H1 (cell line): Measurements from ENCODE around the gene MITF. TPM values are rescaled to one million over a fixed set of nuclear protein-coding genes. Genes with fewer than 3 reads are reported as not detected.

Experiments
- CTCF ChIA-PET: fragments of 300-600 bp; sonication (Branson Sonifier 250); formaldehyde crosslinking; loops from one replicate; lab custom pipeline; 2021; ENCODE audit not compliant: partially characterized antibody; lab: Charles Lee
- POLR2A ChIA-PET: fragments of 300-600 bp; sonication (Branson Sonifier 250); formaldehyde crosslinking; loops from one replicate; lab custom pipeline; 2021; ENCODE audit warnings: inconsistent platforms; ENCODE audit not compliant: partially characterized antibody; lab: Charles Lee
- DNase-seq, 2 experiments: peaks; one replicate each; pipeline versions ENCODE4 v3.0.0 to v3.0.0-alpha.2; 2010 to 2022; ENCODE audit warnings: low spot score in 2 of 2, low read depth in 1 of 2, mixed read lengths in 1 of 2
- FAIRE-seq: peaks from 2 replicates; lab custom pipeline; 2011; peaks lifted over from hg19 to GRCh38; lab: Jason Lieb, UNC
- H2AFZ ChIP-seq: 2 replicates; pipeline ENCODE4 v1.8.1; 2012; ENCODE audit warnings: low read length, inconsistent platforms
- H2AK5ac ChIP-seq: 2 replicates; pipeline ENCODE4 v1.6.1; 2013; ENCODE audit warnings: low read depth, low read length
- H2BK120ac ChIP-seq: replicated peaks from 2 replicates; pipeline ENCODE3; 2013; ENCODE audit warnings: low read depth, low read length, inconsistent platforms
- H2BK12ac ChIP-seq: 2 replicates; pipeline ENCODE4 v1.6.1; 2013; ENCODE audit warnings: low read depth, low read length
- H2BK15ac ChIP-seq: 2 replicates; pipeline ENCODE4 v1.6.1; 2013; ENCODE audit warnings: low read length
- H2BK20ac ChIP-seq: 2 replicates; pipeline ENCODE4 v1.6.1; 2013; ENCODE audit warnings: low read length
- H2BK5ac ChIP-seq: 2 replicates; pipeline ENCODE4 v1.6.1; 2013; ENCODE audit warnings: low read depth, low read length
- H3K14ac ChIP-seq: 2 replicates; pipeline ENCODE4 v1.6.1; 2013; ENCODE audit warnings: inconsistent platforms; ENCODE audit not compliant: insufficient read length
- H3K18ac ChIP-seq: 2 replicates; pipeline ENCODE4 v1.6.1; 2013; ENCODE audit warnings: low read length; ENCODE audit errors: extremely low read depth
- H3K23ac ChIP-seq: 2 replicates; pipeline ENCODE4 v1.6.1; 2013; ENCODE audit warnings: inconsistent platforms; ENCODE audit not compliant: insufficient read length
- H3K23me2 ChIP-seq: 2 replicates; pipeline ENCODE4 v1.6.1; 2013; ENCODE audit warnings: low read depth, low read length
- H3K27ac ChIP-seq: 2 replicates; pipeline ENCODE4 v1.6.1; 2011; ENCODE audit warnings: low read depth, low read length, inconsistent platforms
- H3K27me3 ChIP-seq, 4 experiments: replicated peaks in 1 of 4; 1 replicate in 1 of 4; 2 replicates in 3 of 4; pipeline versions ENCODE4 v1.6.1 to v1.8.1; 2011 to 2013; ENCODE audit warnings: low read length in 3 of 4, mild to moderate bottlenecking in 3 of 4, inconsistent platforms in 2 of 4, mixed read lengths in 2 of 4, moderate library complexity in 1 of 4; ENCODE audit not compliant: control insufficient read depth in 3 of 4, insufficient read depth in 3 of 4; ENCODE audit errors: extremely low read depth in 1 of 4
- H3K36me3 ChIP-seq, 4 experiments: 2 replicates each; pipeline versions ENCODE4 v1.6.1 to v1.8.1; 2011 to 2013; ENCODE audit warnings: mild to moderate bottlenecking in 4 of 4, low read length in 3 of 4, moderate library complexity in 2 of 4, control low read depth in 1 of 4, inconsistent platforms in 1 of 4; ENCODE audit not compliant: insufficient read depth in 4 of 4, control insufficient read depth in 2 of 4
- H3K4ac ChIP-seq: replicated peaks from 2 replicates; pipeline ENCODE3; 2013; ENCODE audit warnings: low read length, low read depth, mixed read lengths, inconsistent platforms; ENCODE audit not compliant: insufficient read length
- H3K4me1 ChIP-seq, 4 experiments: replicated peaks in 1 of 4; 1 replicate in 1 of 4; 2 replicates in 3 of 4; pipeline versions ENCODE4 v1.6.1 to v1.8.1; 2011 to 2013; ENCODE audit warnings: low read length in 3 of 4, inconsistent platforms in 2 of 4, mixed read lengths in 1 of 4; ENCODE audit not compliant: insufficient read depth in 4 of 4, control insufficient read depth in 3 of 4
- H3K4me2 ChIP-seq, 2 experiments: 2 replicates each; pipeline versions ENCODE4 v1.6.1 to v1.8.1; 2011 to 2013; ENCODE audit warnings: low read depth in 2 of 2, low read length in 2 of 2, control low read depth in 1 of 2, inconsistent platforms in 1 of 2, mild to moderate bottlenecking in 1 of 2; ENCODE audit not compliant: insufficient read depth in 1 of 2
- H3K4me3 ChIP-seq, 4 experiments: fragments of 200-600, 300-600 bp in 1 of 4; sonication (generic), shearing (Covaris generic), sonication (Bioruptor Twin) in 1 of 4; 2 replicates each; pipeline versions ENCODE4 v1.5.1 to v1.8.1; 2011 to 2016; ENCODE audit warnings: low read length in 4 of 4, low read depth in 3 of 4, control low read depth in 2 of 4, inconsistent platforms in 2 of 4, mild to moderate bottlenecking in 2 of 4, mixed read lengths in 1 of 4, moderate library complexity in 1 of 4; ENCODE audit not compliant: insufficient read depth in 2 of 4; ENCODE audit errors: extremely low read depth in 1 of 4
- H3K56ac ChIP-seq: replicated peaks from 2 replicates; pipeline ENCODE3; 2013; ENCODE audit warnings: low read depth, mild to moderate bottlenecking, mixed read lengths, low read length, inconsistent platforms; ENCODE audit not compliant: insufficient read length
- H3K79me1 ChIP-seq: 2 replicates; pipeline ENCODE4 v1.6.1; 2013; ENCODE audit warnings: low read depth, low read length, control low read depth
- H3K79me2 ChIP-seq, 2 experiments: 2 replicates each; pipeline versions ENCODE4 v1.6.1 to v1.8.1; 2012 to 2013; ENCODE audit warnings: low read length in 2 of 2, mild to moderate bottlenecking in 2 of 2, inconsistent platforms in 1 of 2; ENCODE audit not compliant: insufficient read depth in 2 of 2, control insufficient read depth in 1 of 2
- H3K9ac ChIP-seq, 4 experiments: replicated peaks in 1 of 4; 1 replicate in 1 of 4; 2 replicates in 3 of 4; pipeline versions ENCODE4 v1.6.1 to v1.8.1; 2011 to 2013; ENCODE audit warnings: low read depth in 3 of 4, low read length in 3 of 4, control low read depth in 2 of 4, mild to moderate bottlenecking in 2 of 4, moderate library complexity in 2 of 4, inconsistent platforms in 1 of 4; ENCODE audit errors: extremely low read depth in 1 of 4
- H3K9me3 ChIP-seq, 2 experiments: 2 replicates each; pipeline versions ENCODE4 v1.6.1 to v1.8.1; 2012 to 2013; ENCODE audit warnings: mild to moderate bottlenecking in 2 of 2, moderate library complexity in 2 of 2, control low read depth in 1 of 2, inconsistent platforms in 1 of 2, low read depth in 1 of 2, low read length in 1 of 2, mixed read lengths in 1 of 2; ENCODE audit not compliant: insufficient read depth in 2 of 2
- H4K20me1 ChIP-seq, 2 experiments: replicated peaks in 1 of 2; 2 replicates each; pipeline versions ENCODE3 to v1.8.1; 2011 to 2013; ENCODE audit warnings: inconsistent platforms in 2 of 2, low read length in 2 of 2, mild to moderate bottlenecking in 1 of 2; ENCODE audit not compliant: insufficient read depth in 2 of 2, control insufficient read depth in 1 of 2
- H4K5ac ChIP-seq: 2 replicates; pipeline ENCODE4 v1.6.1; 2013; ENCODE audit warnings: low read length, low read depth, mixed read lengths, inconsistent platforms; ENCODE audit not compliant: insufficient read length
- H4K8ac ChIP-seq: 2 replicates; pipeline ENCODE4 v1.8.0; 2013; ENCODE audit warnings: mild to moderate bottlenecking, moderate library complexity, low read length, inconsistent platforms; ENCODE audit not compliant: insufficient read depth; ENCODE audit errors: extremely low read depth
- H4K91ac ChIP-seq: replicated peaks from 2 replicates; pipeline ENCODE3; 2013; ENCODE audit warnings: low read length, mixed read lengths, inconsistent platforms; ENCODE audit not compliant: insufficient read length
- ASH2L ChIP-seq: fragments of 200-600, 300-600 bp; sonication (generic); IDR thresholded peaks from one replicate; pipeline ENCODE4 v1.7.1; 2017; ENCODE audit warnings: low read length
- CBX8 ChIP-seq: fragments of 300-800, 300-1000 bp; sonication (generic); IDR thresholded peaks from 2 replicates; pipeline ENCODE4 v1.7.1; 2016; ENCODE audit warnings: low read depth, low read length, borderline replicate concordance
- CHD2 ChIP-seq: IDR thresholded peaks from 2 replicates; pipeline ENCODE4 v1.6.1; 2012; ENCODE audit warnings: low read length, improper control_type of control experiment
- GTF2F1 ChIP-seq: IDR thresholded peaks from 2 replicates; pipeline ENCODE4 v1.6.1; 2012; ENCODE audit warnings: low read depth, low read length, improper control_type of control experiment, borderline replicate concordance
- JUN ChIP-seq: IDR thresholded peaks from 2 replicates; pipeline ENCODE4 v1.6.1; 2011; ENCODE audit warnings: low read depth, mild to moderate bottlenecking, improper control_type of control experiment, low read length
- PHF8 ChIP-seq: fragments of 200-600 bp; sonication (generic); conservative IDR thresholded peaks from 2 replicates; pipeline ENCODE4 v1.7.1; 2012; ENCODE audit warnings: low read depth, mild to moderate bottlenecking, inconsistent platforms, low read length, moderate library complexity
- POLR2A ChIP-seq, 2 experiments: IDR thresholded peaks; 1 replicate in 1 of 2; 2 replicates in 1 of 2; pipeline ENCODE4 v1.6.1; 2011; ENCODE audit warnings: low read depth in 2 of 2, low read length in 2 of 2, mild to moderate bottlenecking in 2 of 2; ENCODE audit errors: control extremely low read depth in 1 of 2
- POLR2AphosphoS5 ChIP-seq: IDR thresholded peaks from 2 replicates; pipeline ENCODE4 v1.6.1; 2011; ENCODE audit warnings: low read depth, low read length
- RNF2 ChIP-seq: fragments of 200-900, 300-1000 bp; sonication (generic); IDR thresholded peaks from 2 replicates; pipeline ENCODE4 v1.7.1; 2016; ENCODE audit warnings: borderline replicate concordance, low read depth, mild to moderate bottlenecking, antibody characterized with exemption, low read length; ENCODE audit not compliant: poor library complexity, severe bottlenecking; ENCODE audit errors: missing control alignments
- RXRA ChIP-seq: IDR thresholded peaks from 2 replicates; pipeline ENCODE4 v1.6.1; 2011; ENCODE audit warnings: low read depth, mild to moderate bottlenecking, low read length, moderate library complexity; ENCODE audit not compliant: insufficient read depth
- SIX5 ChIP-seq: IDR thresholded peaks from 2 replicates; pipeline ENCODE4 v1.6.1; 2011; ENCODE audit warnings: mild to moderate bottlenecking, low read depth, low read length
- SP4 ChIP-seq: IDR thresholded peaks from 2 replicates; pipeline ENCODE4 v1.6.1; 2012; ENCODE audit warnings: low read length, inconsistent platforms
- TAF7 ChIP-seq: optimal IDR thresholded peaks from 2 replicates; pipeline ENCODE3; 2011; ENCODE audit warnings: low read depth, mild to moderate bottlenecking, inconsistent platforms, low read length, moderate library complexity, borderline replicate concordance
- TBP ChIP-seq: IDR thresholded peaks from 2 replicates; pipeline ENCODE4 v1.6.1; 2011; ENCODE audit warnings: low read depth, low read length, improper control_type of control experiment
- TCF12 ChIP-seq: IDR thresholded peaks from 2 replicates; pipeline ENCODE4 v1.6.1; 2011; ENCODE audit warnings: low read depth, mild to moderate bottlenecking, low read length
- TEAD4 ChIP-seq: IDR thresholded peaks from 2 replicates; pipeline ENCODE4 v1.6.1; 2012; ENCODE audit warnings: low read depth, low read length, inconsistent platforms, mixed read lengths
- YY1 ChIP-seq: IDR thresholded peaks from 2 replicates; pipeline ENCODE4 v1.6.1; 2011; ENCODE audit warnings: low read depth, mild to moderate bottlenecking, low read length
- WGBS, 2 experiments: shearing (Covaris generic) in 1 of 2; methylation state at CpG; one replicate each; pipeline versions ENCODE4 v1.1.6 to v1.1.7; 2013 to 2015; ENCODE audit warnings: low lambda C conversion rate in 2 of 2, mixed read lengths in 2 of 2, inconsistent platforms in 1 of 2, low coverage in 1 of 2, missing lambda C conversion rate in 1 of 2; ENCODE audit not compliant: insufficient replicate concordance in 2 of 2, insufficient coverage in 1 of 2, insufficient read length in 1 of 2; ENCODE audit errors: extremely low coverage in 1 of 2, missing lambda C conversion rate in 1 of 2; 5-methylcytosine and 5-hydroxymethylcytosine counted together
- polyA plus RNA-seq, 7 experiments: library from polyadenylated mRNA; depleted of rRNA in 3 of 7; stranded (reverse) in 5 of 7; unstranded in 2 of 7; fragments of >200 nt in 5 of 7; fragments of 200-250 nt in 2 of 7; gene quantifications; 1 replicate in 5 of 7; 2 replicates in 1 of 7; 4 replicates in 1 of 7; pipeline versions ENCODE4 v1.2.1 to v1.2.3, GENCODE V29; 2011 to 2013; ENCODE audit warnings: missing spikeins in 2 of 7, mixed read lengths in 2 of 7
- total RNA-seq: library from RNA; stranded (reverse); fragmentation: NEBNext Ultra II Directional; extraction: Animal tissue kit (Norgen Biotek cat#: 25700); gene quantifications from 2 replicates; pipeline ENCODE4 v1.2.1, GENCODE V29; 2021

MITF gene
- total and polyA plus RNA-seq, 2 of the 8 experiments (the other 6 are each of a cell fraction or from before 2014, with no cell fraction given), result 0.53 to 1.4 TPM

DNA sequence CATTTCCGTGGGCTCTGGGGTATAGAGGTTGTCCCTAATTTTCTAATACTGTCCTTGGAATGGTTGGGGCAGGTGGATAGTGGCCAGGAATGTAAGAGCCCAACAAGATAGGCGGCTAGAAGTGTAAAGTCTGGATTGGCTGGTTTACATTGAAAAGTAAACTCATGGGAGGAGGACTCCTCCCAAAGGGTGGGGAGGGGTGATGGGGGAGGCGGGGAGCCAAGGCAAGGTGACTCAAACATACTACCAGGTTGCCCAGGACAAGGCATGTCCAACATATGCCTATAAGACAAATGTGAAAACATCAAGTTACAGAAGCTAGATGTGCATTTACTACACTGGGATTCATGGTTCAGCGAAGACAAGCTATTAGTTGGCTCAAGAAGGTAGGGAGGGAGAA is 246.0 kb downstream of the MITF start:
- no peaks in the 10 kb centered on the region for H3K79me2 ChIP-seq
- H4K20me1 ChIP-seq, result no peaks in the 10 kb centered on the region
- ChIA-PET CTCF (no interaction called here), POLR2A (no interaction called here)
- no peak overlapping the region for H4K8ac ChIP-seq
- no peak overlapping the region for H3K56ac ChIP-seq
- no peaks in the 10 kb centered on the region for H3K79me1 ChIP-seq
- H3K14ac ChIP-seq, result no peak overlapping the region
- H3K18ac ChIP-seq, result no peak overlapping the region
- H2AK5ac ChIP-seq, result no peak overlapping the region
- no peak overlapping the region for H2BK15ac ChIP-seq
- WGBS, 2 experiments, result 79% methylated on average over 3 of the region's 4 CpGs; no CpG with 5 or more reads in 1 of the 2 experiments
- no peak overlapping the region for H3K4me3 ChIP-seq
- H3K27ac ChIP-seq, result no peak overlapping the region
- no peak overlapping the region for H2BK5ac ChIP-seq
- no peaks in the 10 kb centered on the region for H3K23me2 ChIP-seq
- H3K27me3 ChIP-seq, result peaks cover 0 to 17% (median 2%) of the 10 kb centered on the region in 4 experiments; a peak in 3 of 7 replicates
- H4K91ac ChIP-seq, result no peak overlapping the region
- H2BK12ac ChIP-seq, result no peak overlapping the region
- H2BK20ac ChIP-seq, result no peak overlapping the region
- no peak overlapping the region for H3K9ac ChIP-seq
- H2BK120ac ChIP-seq, result no peak overlapping the region
- H3K23ac ChIP-seq, result no peak overlapping the region
- no peak overlapping the region for H2AFZ ChIP-seq
- H3K4me2 ChIP-seq, result no peak overlapping the region
- DNase-seq (no peak), FAIRE-seq (no peak)
- no peak overlapping the region for H3K4ac ChIP-seq
- H3K4me1 ChIP-seq, result no peaks in the 10 kb centered on the region
- H3K36me3 ChIP-seq, result no peaks in the 10 kb centered on the region
- H4K5ac ChIP-seq, result no peak overlapping the region
- no peaks in the 10 kb centered on the region for H3K9me3 ChIP-seq
- TF ChIP-seq CHD2 (no peak), RXRA (no peak), POLR2A (IDR thresholded peaks at IDR 0.05; ENCODE audit: control extremely low read depth in 1 of 2, low read depth in 2 of 2, low read length in 2 of 2) (no peak), JUN (no peak), YY1 (no peak), TCF12 (no peak), GTF2F1 (no peak), ASH2L (no peak), SP4 (no peak), TEAD4 (no peak), TAF7 (no peak), RNF2 (no peak), SIX5 (no peak), PHF8 (no peak), CBX8 (no peak), POLR2AphosphoS5 (no peak), TBP (no peak)
